GM04504 (cell line): ENCODE results near the gene RBP5.

ENCODE experiments used
- DNase-seq: peaks from one replicate; pipeline ENCODE4 v3.0.0-alpha.2; 2012; ENCODE audit warnings: low read depth

The RBP5 gene

DNA sequence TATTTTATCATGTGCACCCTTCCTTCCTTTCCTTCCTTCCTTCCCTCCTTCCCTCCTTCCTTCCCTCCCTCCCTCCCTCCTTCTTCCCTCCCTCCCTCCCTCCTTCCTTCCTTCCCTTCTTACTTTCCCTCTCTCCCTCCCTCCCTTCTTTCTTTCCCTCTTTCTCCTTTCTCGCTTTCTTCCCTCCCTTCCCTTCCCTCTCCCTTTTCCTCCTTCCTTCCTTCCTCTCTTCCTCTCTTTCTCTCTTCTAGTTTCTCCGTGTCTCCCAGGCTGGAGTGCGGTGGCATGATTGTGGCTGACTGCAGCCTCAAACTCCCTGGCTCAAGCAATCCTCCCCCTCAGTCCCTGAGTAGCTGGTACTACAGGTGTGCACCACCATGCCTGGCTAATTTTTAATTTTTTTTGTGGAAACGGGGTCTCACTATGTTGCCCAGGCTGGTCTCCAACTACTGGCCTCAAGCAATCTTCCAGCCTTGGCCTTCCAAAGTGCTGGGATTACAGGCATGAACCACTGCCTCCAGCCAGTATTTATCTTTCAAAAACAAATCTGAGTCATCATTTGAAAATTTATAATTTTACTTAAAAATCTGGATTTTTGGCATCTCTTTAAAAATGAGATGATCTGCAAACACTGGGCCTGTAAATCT lies 27.5 kb downstream of the RBP5 start:
- no peak for DNase-seq

DNA sequence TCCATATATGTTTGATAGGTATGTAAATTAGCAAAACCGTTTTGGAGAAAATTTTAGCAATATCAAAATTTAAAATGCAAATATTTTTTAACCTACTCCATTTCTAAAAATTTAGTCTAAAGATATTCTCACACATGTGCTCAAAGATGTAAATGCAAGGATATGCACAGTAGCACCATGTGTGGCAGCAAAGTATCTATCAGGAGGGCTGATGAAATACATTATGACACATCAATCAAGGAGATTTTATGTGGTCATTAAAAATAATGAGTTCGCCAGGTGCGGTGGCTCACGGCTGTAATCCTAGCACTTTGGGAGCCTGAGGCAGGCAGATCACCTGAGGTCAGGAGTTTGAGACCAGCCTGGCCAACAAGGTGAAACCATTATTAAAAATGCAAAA lies 28.4 kb downstream of the RBP5 start:
- DNase-seq, result no peak

DNA sequence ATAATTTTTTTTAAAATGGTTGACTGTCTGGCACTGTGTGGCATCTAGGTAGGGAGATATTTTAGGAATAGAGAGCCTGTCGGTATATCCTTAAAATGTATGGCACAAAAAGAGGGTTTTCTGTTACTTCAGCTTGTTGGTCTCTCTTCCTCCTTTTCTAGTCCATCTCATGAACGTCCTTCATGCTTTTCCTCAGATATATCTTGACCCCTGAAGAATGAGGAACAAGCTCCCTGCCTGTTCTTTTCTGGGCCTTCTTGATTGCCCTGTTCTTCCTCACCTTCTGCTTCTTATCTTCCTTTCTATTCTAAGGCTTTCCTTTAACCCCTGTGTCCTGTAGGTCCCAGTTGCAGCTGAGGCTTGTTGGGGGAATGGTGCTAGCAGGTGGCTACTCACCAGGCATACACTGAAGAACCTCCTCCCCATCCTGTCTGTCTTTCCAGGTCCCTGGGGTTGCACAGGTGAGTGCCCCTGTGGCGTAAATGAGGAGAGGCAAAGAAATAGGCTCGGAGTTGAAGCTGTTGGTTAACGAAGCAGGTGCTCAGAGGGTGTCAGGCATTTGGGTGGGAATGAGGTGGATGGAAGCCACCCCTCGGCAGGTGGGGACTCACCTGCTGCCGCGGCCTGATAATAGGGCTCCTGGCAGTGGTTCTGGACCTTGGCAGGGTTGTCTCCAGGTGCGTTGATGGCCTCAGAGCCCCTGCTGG lies 29.2 kb downstream of the RBP5 start:
- no peak for DNase-seq

DNA sequence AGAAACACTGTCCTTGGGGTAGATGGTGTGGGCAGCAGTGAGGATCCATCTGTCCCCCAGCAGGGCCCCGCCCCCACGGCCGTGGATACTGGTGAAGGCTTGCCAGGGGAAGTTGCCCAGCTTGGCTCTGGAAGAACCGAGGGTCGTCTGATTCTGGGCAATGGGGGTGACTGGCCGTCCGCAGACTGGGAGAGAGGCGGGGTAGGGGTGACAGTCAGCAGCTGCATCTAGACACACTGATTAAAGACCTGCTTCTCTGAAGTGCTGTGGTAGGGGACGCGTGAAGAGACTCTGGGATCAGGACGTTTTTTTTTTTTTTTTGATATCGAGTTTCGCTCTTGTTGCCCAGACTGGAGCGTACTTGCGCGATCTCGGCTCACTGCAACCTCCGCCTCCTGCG lies 31.7 kb downstream of the RBP5 start:
- DNase-seq, result no peak

DNA sequence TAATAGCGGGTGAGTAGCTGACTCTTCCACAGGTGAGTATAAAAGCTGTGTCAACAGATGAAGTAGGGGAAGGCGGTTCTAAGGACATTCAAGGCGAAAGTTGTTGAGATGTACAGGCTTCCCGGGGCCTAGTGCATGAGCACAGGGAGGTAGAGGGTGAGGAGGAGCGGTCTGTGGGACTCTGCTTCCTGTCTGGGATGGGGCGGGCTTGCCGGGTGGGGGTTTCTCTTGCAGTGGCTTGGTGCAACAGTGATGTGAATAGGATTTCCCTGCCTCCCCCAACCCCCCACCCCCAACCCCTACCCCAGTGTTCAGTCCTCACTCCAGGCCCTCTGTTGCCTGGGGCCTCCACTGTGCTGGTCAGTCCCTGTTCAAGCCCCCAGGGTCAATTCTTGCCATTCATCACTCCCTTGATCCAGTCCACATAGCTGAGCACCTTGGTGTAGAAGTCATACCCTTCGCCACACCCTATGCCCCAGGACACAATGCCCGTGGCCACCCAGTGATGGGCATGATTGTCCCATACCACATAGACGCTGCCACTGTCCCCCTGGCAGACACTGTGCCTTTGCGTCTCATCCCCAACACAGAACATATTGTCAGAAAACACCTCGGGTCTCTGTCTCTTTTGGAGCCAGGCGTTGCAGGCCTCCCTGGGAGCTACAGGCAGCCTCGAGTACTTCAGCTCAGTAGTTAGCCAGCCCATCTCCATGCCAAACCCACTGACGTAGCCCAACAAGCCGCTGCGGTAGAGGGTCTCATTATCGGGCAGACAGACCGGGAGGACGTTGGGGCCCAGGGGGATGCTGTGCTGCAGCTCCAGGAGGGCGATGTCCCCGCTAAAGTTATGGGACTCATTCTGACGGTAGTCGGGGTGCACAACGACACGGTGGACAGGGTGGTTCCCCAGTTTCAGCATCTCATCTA lies 32.4 kb downstream of the RBP5 start:
- no peak for DNase-seq

DNA sequence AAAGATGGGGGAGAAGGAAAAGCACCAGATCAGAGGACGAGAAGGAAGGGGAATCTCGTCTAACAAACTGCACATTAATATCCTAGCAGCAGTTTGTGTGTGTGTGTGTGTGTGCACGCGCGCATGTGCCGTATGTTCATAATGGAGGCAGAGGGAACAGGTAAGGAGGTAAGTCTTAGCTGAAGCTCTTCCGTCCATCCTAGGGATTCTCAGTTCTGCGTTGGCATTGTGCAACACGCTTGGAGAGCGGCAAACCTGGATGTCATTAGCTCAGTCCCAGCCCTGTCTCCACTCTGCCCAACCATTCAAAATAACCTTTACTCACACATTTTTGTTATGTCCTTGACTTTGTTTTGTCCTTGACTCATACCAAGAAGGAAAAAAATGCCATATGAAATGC lies 34.8 kb downstream of the RBP5 start:
- DNase-seq, result no peak

DNA sequence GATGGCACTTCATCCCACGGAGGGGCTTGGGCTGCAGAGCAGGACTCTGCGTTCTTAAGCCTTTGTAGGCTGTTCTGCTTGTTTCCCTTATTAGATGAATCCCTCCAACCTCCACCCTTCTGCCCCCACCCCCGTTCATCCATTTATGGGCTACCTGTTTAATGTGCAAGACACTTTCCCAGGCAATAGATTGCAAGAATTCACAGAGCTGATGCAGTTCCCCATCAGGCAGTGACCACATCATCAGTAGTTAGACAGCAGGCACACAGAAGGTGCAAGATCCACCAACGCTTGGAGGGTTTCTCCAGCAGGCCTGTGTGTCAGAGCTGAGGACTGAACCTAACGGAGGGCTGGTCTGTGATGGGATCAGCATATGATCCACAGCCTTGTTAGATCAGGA lies 35.2 kb downstream of the RBP5 start:
- DNase-seq, result no peak

DNA sequence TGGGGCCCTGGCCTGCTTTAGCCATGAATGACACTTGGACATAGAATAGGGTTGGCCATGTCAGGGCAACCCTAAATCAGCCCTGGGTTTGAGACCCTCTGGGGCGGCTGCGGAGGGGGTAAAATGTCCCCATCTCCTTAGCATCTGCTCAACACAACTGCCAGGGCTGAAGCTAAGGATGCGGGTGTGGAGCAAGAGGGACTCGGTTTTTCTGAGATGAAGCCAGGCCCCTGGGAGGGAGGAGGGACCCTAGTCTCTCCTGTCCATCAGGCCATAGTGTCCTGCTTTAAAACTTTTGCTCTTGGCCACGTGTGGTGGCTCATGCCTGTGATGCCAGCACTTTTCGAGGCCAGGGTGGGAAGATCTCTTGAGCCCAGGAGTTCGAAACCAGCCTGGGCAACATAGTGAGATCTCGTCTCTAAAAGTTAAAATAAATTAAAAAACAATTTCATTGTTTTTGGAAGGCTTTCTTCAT lies 35.7 kb downstream of the RBP5 start:
- DNase-seq, result no peak

DNA sequence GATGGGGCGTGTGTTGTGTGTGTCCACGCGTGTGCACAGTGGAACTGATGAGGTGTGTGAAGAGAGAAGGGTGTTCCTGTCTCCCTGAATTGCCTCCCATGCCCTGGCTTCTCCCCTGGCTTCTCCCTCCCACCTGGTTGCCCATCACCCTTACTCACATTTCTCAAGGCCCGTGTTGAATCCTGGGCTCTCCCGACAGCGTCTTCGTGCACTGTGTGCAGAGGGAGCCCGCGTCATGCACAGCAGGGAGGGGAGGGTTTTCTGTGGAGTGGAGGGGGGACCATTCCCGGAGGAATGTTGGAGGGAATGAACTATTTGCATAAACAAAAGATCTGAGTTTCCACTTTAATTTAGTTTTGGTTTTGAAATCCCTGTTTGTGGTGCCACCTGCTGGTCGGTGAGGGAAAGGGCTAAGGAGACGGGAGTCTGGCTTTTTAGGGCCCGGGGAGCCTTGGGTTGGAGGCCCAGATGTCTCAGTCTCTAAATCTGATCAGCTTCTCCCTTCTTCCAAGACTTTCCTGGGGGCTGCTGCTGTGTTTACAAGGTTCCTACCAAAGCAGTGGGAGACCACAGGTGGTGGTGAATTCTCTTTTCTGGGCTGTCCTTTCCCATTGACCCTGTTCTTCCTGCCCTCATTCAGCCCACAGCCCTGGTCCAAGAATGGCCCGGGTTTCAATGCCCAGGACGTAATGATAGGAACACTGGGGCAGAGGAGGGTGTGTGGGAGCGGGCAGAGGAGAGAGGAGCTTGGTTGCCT lies 36.3 kb downstream of the RBP5 start, which contains the start of gene C1R:
Gene C1R, minus strand, starts transcription at position 217 of the 757 bp plus-strand sequence. Its CDS starts 57 bp downstream, at position 160.
- peak; percentile 76 for DNase-seq

DNA sequence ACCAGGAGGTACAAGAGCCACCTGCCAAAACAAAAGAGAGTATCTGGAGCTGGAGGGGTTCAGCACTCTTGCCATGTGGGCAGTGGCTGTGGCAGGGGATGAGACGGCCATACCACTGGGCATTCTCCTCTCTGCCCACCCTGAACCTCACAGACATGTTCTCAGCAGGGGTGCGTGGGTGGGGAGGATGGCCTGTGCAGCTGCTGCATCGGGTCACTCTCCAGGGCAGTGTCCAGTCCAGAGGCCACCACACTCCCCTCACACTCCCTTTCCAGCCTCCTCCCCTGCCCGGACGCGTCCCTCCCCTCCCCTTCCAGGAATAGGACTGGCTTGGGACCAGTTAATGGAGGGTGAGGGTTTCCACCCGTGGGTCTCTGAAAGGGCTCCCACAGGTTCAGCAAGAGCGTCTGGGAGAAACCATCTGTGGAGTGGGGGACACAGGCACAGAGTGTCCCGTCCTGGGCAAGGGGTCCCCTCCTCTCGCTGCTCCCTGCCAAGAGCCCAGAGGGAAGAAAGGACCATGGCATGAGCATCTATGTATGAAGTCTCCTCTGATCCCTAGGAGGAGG lies 36.9 kb downstream of the RBP5 start:
- no peak for DNase-seq

DNA sequence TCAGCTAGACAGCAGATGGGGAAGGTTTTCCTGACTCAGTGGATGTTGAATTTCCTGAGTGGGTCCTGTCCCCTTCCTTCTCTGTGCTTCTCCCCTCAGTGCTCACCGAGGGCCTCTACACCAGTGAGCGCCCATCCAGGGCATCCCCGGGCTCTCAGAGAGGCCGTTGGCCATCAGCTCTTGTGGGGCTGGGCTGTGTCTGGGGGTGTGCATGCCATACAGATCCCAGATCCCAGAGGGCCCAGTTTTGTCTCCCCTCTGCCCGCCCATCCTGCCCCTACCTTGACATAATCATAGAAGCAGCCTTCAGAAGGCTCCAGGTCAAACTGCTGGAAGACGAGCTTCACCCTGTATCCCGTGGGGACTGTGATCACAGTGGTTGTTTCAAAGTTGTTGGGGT lies 37.5 kb downstream of the RBP5 start:
- DNase-seq, result no peak

DNA sequence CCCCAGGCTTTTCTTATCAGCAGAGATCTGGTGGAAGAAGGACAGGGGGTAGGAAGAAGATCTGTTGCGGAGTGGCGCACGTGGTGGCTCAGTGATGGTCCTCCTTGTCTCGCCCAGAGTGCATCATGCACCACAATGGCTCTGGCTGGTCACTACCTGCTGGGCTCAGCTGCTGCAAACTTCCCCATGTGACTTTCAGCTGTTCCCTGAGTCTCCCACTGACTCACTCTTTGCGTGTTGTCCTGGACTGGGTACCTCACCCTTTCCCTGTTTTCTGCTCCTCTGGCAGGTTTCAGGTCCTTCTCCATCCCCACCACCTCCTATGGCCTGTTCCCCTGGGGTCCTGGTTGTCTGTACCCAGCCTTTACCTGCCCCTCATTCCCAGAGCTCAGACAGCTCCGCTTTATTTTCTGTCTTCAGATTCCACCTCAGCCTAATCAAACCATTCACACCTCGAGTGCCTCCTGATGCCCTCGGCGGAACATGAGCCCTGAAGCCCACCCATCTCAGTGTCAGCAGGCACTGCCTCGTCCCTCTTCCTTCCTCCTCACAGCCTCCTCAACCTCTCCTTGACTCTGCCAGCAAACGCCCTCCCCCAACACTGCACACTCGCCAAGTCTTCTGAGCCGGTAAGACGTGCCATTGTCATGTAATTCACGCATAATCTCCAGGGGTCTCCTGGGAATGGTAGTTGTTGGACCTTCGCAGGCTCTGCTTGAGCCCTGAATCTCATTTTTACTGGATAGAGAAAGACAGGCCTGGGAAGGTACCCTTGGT lies 38.3 kb downstream of the RBP5 start:
- no peak for DNase-seq

DNA sequence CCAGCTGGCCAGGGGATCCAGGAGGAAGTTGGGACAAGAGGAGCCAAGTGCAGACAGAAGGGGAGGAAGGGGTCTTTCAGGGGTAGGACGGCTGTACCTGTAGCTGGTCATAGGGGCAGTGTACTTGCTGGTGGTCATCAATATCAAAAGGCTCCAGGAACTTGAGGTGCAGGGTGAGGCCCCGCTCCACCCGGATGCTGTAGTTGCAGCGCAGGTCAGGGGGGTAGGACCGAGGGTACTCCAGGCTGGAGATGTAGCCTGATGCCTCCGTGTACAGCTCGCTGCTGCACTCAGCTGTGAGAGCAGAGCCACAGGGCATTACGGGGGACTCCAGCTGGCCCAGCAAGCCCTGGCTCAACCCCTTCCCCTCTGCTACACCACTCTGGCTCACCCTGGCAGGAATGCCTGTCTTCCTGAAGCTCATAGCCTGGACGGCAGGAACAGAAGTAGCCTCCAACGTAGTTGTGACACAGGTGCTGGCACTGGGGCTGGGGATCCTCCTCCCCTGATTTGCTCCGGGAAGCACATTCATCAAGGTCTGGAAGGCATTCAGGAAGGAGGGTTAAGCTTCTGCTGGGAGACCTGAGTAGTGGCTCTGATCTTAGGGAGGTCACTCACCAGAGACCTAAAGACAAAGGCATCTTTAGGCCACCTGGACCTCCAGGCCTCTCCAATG lies 39.4 kb downstream of the RBP5 start:
- DNase-seq, result no peak

DNA sequence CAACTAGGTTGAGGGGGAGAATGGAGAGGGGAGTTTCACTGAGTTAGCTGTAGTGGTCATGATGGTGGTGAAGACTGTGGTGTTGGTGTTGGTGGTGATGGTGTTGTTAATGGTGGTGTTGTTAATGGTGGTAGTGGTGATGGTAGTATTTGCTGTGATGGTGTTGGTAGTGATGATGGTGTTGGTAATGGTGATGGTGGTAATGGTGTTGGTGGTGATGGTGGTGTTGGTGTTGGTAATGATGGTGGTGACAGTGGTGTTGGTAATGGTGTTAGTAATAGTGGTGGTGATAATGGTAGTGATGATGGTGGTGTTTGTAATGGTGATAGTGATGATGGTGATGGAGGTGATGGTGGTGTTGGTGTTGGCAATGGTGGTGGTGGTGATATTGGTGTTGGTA lies 45.6 kb downstream of the RBP5 start:
- no peak for DNase-seq

DNA sequence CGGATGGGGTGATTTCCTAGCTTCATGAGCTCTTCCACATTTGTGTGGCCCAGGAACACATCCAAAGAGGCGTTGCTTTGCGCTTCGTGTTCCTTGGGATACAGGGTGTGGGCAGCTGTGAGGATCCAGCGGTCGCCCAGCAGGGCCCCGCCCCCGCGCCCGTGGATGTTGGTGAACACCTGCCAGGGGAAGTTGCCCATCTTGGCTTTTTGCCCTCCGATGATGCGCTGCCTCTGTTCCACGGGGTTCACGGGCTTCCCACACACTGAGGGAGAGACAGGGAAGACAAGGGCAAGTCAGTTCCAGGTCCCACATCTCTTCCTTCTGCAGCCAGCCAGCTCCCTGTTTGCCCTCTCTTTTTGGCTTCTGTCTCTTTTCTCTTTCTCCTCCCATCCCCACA lies 47.7 kb downstream of the RBP5 start:
- no peak for DNase-seq

DNA sequence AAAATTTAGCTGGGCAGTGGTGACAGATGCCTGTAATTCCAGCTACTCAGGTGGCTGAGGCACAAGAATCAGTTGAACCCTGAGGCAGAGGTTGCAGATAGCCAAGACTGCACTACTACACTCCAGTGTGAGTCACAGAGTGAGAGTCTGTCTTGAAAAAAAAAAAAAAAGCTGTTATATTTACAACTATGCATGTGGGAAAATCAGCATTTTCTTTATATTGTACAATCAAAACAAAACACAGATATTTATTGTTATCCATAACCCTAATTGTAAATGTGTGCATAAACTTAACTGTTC lies 48.9 kb downstream of the RBP5 start:
- no peak for DNase-seq

DNA sequence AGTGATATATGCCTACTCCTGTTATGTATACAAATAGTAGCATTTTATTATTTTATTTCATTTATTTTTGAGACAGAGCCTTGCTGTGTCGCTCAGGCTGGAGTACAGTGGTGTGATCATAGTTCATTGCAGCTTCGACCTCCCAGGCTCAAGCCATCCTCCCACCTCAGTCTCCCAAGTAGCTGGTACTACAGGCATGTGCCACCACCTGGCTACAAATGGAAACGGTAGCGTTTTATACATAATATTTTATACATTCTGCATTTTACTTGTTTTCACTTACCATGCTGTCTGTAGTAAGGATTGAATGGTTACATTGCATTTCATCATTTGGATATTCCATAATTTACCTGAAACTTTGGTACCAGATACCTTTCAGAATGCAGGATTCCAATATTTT lies 50.5 kb downstream of the RBP5 start:
- no peak for DNase-seq

DNA sequence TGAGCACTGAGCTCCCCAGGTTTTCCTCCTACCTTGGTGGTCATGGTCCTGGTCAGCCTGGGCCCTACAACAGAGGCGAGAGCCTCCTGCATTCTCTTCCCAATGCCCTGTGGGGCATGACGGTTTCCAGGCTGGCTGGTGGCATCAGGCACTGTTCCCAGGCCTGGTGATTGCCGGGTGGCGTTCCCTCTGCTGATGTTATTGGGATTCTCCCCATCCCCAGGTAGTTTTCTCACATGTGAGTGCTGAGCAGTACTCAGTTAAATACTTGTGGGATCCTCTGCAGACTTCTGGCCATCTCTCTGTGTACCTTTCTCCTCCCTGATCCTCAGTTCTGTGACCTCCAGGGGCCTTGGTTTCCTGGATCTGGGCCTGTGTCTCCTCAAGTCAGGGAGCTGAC lies 52.2 kb downstream of the RBP5 start:
- DNase-seq, result no peak

DNA sequence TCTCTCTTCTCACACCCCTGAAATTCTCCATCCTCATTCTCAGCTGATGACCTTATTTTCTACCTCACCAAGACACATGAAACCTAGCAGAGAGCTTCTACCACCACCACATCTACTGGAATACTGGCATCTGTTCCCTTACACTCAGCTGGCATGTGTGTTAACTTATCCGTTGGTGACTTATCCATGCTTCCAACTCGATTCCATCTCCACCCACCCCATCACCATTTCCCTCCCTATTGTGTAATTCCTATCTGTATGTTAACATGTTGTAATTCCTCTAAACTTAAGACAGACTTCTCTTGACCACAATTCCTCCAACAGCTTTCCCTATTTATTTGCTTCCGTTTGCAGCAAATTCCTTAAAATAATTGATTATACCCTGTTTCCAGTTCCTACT lies 52.8 kb downstream of the RBP5 start:
- DNase-seq, result no peak

DNA sequence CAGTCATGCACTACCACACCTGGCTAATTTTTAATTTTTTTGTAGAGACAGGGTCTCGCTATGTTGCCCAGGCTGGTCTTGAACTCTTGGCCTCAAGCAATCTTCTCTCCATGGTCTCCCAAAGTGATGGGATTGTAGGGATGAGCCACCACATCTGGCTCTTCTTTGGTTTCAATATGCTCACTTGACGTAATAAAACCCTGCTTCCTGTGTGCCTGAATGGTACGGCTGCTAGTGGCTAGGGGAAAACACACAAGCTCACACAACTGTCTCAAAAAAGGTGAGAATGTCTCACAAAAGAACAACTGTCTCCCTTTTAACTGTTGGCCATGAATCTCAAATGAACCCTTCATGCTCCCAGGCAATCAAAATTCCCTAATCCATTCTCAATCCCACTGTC lies 53.2 kb downstream of the RBP5 start:
- no peak for DNase-seq

DNA sequence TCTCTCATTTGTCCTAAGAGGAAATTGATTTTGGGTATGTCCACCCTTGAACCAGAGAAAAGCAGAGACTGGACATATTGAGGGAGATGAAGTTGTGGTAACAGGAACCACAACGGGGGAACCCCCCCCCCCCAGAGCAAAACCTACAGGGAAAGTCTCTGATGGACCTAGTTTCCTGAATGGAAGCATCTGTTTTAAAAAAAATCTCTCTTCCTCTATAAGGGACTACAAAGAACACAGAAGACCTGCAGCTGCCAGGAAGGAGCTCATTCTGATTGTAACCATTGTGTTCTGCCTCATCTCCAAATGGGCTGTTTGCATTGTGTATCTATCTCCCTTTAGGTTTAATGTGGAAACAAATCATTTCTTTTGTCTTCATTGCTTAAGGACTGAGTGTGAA lies 54.7 kb downstream of the RBP5 start:
- DNase-seq, result no peak
